ENCODE measurements around the gene RBL1.
"Not testable (repeated sequence)": the region's sequence is repeated elsewhere in the genome, so short reads cannot be mapped to it uniquely, and the experiment has no call there.

Gene RBL1

GRCh38 chr20:37075932-37076685, 19.7 kb downstream of the RBL1 start:
- no peak for DNase-seq (ENCODE audit: low spot score)

- no peak for DNase-seq (ENCODE audit: low spot score)
These were observed 23.3 kb downstream of the RBL1 start for GRCh38 chr20:37072293-37073196.

- DNase-seq (ENCODE audit: low spot score), result no peak
These were observed 24.3 kb downstream of the RBL1 start for GRCh38 chr20:37071481-37071911.

GRCh38 chr20:37069563-37069962, 26.2 kb downstream of the RBL1 start:
- DNase-seq (ENCODE audit: low spot score), result not testable (repeated sequence)

- DNase-seq (ENCODE audit: low spot score), result no peak
These were observed 29.6 kb downstream of the RBL1 start for GRCh38 chr20:37066168-37066567.

- DNase-seq (ENCODE audit: low spot score), result no peak
These were observed 40.5 kb downstream of the RBL1 start for GRCh38 chr20:37055276-37055675.

- DNase-seq (ENCODE audit: low spot score), result no peak
These were observed 42.4 kb downstream of the RBL1 start for GRCh38 chr20:37053230-37053950.

GRCh38 chr20:37042986-37043972, 52.5 kb downstream of the RBL1 start:
- DNase-seq (ENCODE audit: low spot score), result no peak

GRCh38 chr20:37039366-37039765, 56.4 kb downstream of the RBL1 start:
- DNase-seq (ENCODE audit: low spot score), result not testable (repeated sequence)

- DNase-seq (ENCODE audit: low spot score), result no peak
These were observed 63.7 kb downstream of the RBL1 start for GRCh38 chr20:37032077-37032476.

GRCh38 chr20:37020636-37021035, 75.2 kb downstream of the RBL1 start:
- DNase-seq (ENCODE audit: low spot score), result no peak

GRCh38 chr20:37012631-37013030, 83.2 kb downstream of the RBL1 start:
- not testable (repeated sequence) for DNase-seq (ENCODE audit: low spot score)

- DNase-seq (ENCODE audit: low spot score), result not testable (repeated sequence)
These were observed 83.9 kb downstream of the RBL1 start for GRCh38 chr20:37011858-37012257.

GRCh38 chr20:37011147-37011546, 84.7 kb downstream of the RBL1 start:
- DNase-seq (ENCODE audit: low spot score), result no peak

GRCh38 chr20:37007898-37008649, 87.7 kb downstream of the RBL1 start:
- no peak for DNase-seq (ENCODE audit: low spot score)

- DNase-seq (ENCODE audit: low spot score), result not testable (repeated sequence)
These were observed 90.5 kb downstream of the RBL1 start for GRCh38 chr20:37005062-37005942.

- DNase-seq (ENCODE audit: low spot score), result not testable (repeated sequence)
These were observed 94.2 kb downstream of the RBL1 start for GRCh38 chr20:37001634-37002033.

- not testable (repeated sequence) for DNase-seq (ENCODE audit: low spot score)
These were observed 95.6 kb downstream of the RBL1 start for GRCh38 chr20:37000171-37000570.

- no peak for DNase-seq (ENCODE audit: low spot score)
These were observed 97.1 kb downstream of the RBL1 start for GRCh38 chr20:36998652-36999051.
